Ovary (tissue), 3 donors: ENCODE measurements around the gene SERINC5.
"Not testable (repeated sequence)": the region's sequence is repeated elsewhere in the genome, so short reads cannot be mapped to it uniquely, and the experiment has no call there.

Source experiments
- CTCF ChIP-seq, 3 donors: fragments of 450-650 bp in 2 of 3; fragments of 200-600 bp in 1 of 3; IDR thresholded peaks; one replicate each; pipeline versions ENCODE4 v1.5.1 to v1.8.0; 2016 to 2022; ENCODE audit warnings: antibody characterized with exemption in 3 of 3, mild to moderate bottlenecking in 1 of 3
- POLR2A ChIP-seq: fragments of 450-650 bp; IDR thresholded peaks from one replicate; pipeline ENCODE4 v1.6.1; 2017; ENCODE audit warnings: antibody characterized with exemption, mild to moderate bottlenecking, moderate library complexity
- donor health status: DM: no; HTN: no; CAD: no.

- not testable (repeated sequence) for TF ChIP-seq POLR2A; CTCF (IDR thresholded peaks at IDR 0.05)
Measured at GRCh38 chr5:80300796-80301195, 44.9 kb upstream of the SERINC5 start.
